Ishikawa (cell line): ENCODE results near the gene TNRC6A.

Experiments
- EP300 ChIP-seq: IDR thresholded peaks from 2 replicates; pipeline ENCODE4 v1.6.1; 2012; ENCODE audit warnings: borderline replicate concordance
- MAX ChIP-seq: IDR thresholded peaks from 2 replicates; pipeline ENCODE4 v1.6.1; 2012
- NFIC ChIP-seq: IDR thresholded peaks from 2 replicates; pipeline ENCODE4 v1.6.1; 2012
- REST ChIP-seq: IDR thresholded peaks from 2 replicates; pipeline ENCODE4 v1.6.1; 2012; ENCODE audit warnings: low read depth, mild to moderate bottlenecking

- TF ChIP-seq MAX = no peak
- TF ChIP-seq EP300 = no peak
- TF ChIP-seq NFIC = no peak
- TF ChIP-seq REST = no peak
Observed at GRCh38 chr16:24681793-24682192, 47.7 kb upstream of the TNRC6A start.
